ENCODE results near the gene EVA1B. TPM values are rescaled to one million over a fixed set of nuclear protein-coding genes. Genes with fewer than 3 reads are reported as not detected.
A peak's percentile ranks its signal among the peaks of the same experiment; 100 is the strongest.

The EVA1B gene
- total and polyA plus RNA-seq, 10 of the 15 experiments (the other 5 are each of a cell fraction or from before 2014, with no cell fraction given) = 0.15 to 6.4 (median 3.0) TPM; not detected in 2

DNA sequence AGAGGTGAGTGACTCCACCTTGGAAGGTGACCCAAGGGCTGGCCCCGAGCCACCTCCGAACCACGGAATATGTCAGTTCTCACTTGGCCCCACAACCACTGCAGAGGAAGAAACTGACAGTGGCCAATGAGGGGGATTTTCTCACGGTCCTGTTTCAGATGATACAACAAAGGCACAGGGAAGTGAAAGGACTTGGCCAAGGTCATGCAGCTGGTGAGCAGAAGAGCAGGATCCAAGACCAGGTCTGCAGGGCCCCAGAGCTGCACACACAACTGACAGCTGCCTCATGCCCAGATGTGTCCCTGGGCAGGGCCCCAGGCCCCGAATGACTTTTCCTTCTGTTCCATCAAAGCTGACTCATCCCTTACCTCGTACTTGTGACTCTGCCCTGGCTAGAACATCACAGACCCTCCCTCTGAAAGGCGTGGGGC lies 25.8 kb upstream of the EVA1B start (continued):
- TF ChIP-seq MYC (IDR thresholded peaks at IDR 0.05; ENCODE audit: insufficient read depth, insufficient read length, insufficient replicate concordance, low read length, severe bottlenecking) = no peak
- no peak for TF ChIP-seq NR2C2 (IDR thresholded peaks at IDR 0.05; ENCODE audit: borderline replicate concordance, control insufficient read depth, insufficient read length, low read depth)
- TF ChIP-seq, protein P1, sequence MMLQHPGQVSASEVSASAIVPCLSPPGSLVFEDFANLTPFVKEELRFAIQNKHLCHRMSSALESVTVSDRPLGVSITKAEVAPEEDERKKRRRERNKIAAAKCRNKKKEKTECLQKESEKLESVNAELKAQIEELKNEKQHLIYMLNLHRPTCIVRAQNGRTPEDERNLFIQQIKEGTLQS (IDR thresholded peaks at IDR 0.05; ENCODE audit: borderline replicate concordance, extremely low read depth, low read depth, low read length) = no peak
- TF ChIP-seq MTA3 (IDR thresholded peaks at IDR 0.05; ENCODE audit: borderline replicate concordance, low read length) = peak; percentile 58; the same call in 1 of the 2 replicates
- TF ChIP-seq, protein P2, sequence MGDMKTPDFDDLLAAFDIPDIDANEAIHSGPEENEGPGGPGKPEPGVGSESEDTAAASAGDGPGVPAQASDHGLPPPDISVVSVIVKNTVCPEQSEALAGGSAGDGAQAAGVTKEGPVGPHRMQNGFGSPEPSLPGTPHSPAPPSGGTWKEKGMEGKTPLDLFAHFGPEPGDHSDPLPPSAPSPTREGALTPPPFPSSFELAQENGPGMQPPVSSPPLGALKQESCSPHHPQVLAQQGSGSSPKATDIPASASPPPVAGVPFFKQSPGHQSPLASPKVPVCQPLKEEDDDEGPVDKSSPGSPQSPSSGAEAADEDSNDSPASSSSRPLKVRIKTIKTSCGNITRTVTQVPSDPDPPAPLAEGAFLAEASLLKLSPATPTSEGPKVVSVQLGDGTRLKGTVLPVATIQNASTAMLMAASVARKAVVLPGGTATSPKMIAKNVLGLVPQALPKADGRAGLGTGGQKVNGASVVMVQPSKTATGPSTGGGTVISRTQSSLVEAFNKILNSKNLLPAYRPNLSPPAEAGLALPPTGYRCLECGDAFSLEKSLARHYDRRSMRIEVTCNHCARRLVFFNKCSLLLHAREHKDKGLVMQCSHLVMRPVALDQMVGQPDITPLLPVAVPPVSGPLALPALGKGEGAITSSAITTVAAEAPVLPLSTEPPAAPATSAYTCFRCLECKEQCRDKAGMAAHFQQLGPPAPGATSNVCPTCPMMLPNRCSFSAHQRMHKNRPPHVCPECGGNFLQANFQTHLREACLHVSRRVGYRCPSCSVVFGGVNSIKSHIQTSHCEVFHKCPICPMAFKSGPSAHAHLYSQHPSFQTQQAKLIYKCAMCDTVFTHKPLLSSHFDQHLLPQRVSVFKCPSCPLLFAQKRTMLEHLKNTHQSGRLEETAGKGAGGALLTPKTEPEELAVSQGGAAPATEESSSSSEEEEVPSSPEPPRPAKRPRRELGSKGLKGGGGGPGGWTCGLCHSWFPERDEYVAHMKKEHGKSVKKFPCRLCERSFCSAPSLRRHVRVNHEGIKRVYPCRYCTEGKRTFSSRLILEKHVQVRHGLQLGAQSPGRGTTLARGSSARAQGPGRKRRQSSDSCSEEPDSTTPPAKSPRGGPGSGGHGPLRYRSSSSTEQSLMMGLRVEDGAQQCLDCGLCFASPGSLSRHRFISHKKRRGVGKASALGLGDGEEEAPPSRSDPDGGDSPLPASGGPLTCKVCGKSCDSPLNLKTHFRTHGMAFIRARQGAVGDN (IDR thresholded peaks at IDR 0.05) = peak; percentile 84
- TF ChIP-seq, protein P3, sequence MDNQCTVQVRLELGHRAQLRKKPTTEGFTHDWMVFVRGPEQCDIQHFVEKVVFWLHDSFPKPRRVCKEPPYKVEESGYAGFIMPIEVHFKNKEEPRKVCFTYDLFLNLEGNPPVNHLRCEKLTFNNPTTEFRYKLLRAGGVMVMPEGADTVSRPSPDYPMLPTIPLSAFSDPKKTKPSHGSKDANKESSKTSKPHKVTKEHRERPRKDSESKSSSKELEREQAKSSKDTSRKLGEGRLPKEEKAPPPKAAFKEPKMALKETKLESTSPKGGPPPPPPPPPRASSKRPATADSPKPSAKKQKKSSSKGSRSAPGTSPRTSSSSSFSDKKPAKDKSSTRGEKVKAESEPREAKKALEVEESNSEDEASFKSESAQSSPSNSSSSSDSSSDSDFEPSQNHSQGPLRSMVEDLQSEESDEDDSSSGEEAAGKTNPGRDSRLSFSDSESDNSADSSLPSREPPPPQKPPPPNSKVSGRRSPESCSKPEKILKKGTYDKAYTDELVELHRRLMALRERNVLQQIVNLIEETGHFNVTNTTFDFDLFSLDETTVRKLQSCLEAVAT (IDR thresholded peaks at IDR 0.05) = no peak
- no peak for TF ChIP-seq SIX5 (IDR thresholded peaks at IDR 0.05; ENCODE audit: low read depth, low read length, severe bottlenecking)
- TF ChIP-seq MEF2B (IDR thresholded peaks at IDR 0.05; ENCODE audit: partially characterized antibody, poor library complexity, severe bottlenecking) = no peak
- no peak for TF ChIP-seq RELA (IDR thresholded peaks at IDR 0.05; ENCODE audit: borderline replicate concordance, partially characterized antibody)
- TF ChIP-seq ZSCAN29 (IDR thresholded peaks at IDR 0.05) = no peak
- TF ChIP-seq MXI1 (IDR thresholded peaks at IDR 0.05; ENCODE audit: low read depth, low read length) = no peak
- no peak for TF ChIP-seq CEBPB (IDR thresholded peaks at IDR 0.05; ENCODE audit: borderline replicate concordance in 1 of 2, low read depth in 2 of 2, low read length in 2 of 2)
- no peak for TF ChIP-seq HDAC2 (IDR thresholded peaks at IDR 0.05)
- TF ChIP-seq, protein P4, sequence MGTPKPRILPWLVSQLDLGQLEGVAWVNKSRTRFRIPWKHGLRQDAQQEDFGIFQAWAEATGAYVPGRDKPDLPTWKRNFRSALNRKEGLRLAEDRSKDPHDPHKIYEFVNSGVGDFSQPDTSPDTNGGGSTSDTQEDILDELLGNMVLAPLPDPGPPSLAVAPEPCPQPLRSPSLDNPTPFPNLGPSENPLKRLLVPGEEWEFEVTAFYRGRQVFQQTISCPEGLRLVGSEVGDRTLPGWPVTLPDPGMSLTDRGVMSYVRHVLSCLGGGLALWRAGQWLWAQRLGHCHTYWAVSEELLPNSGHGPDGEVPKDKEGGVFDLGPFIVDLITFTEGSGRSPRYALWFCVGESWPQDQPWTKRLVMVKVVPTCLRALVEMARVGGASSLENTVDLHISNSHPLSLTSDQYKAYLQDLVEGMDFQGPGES (IDR thresholded peaks at IDR 0.05) = no peak
- TF ChIP-seq, protein P5, sequence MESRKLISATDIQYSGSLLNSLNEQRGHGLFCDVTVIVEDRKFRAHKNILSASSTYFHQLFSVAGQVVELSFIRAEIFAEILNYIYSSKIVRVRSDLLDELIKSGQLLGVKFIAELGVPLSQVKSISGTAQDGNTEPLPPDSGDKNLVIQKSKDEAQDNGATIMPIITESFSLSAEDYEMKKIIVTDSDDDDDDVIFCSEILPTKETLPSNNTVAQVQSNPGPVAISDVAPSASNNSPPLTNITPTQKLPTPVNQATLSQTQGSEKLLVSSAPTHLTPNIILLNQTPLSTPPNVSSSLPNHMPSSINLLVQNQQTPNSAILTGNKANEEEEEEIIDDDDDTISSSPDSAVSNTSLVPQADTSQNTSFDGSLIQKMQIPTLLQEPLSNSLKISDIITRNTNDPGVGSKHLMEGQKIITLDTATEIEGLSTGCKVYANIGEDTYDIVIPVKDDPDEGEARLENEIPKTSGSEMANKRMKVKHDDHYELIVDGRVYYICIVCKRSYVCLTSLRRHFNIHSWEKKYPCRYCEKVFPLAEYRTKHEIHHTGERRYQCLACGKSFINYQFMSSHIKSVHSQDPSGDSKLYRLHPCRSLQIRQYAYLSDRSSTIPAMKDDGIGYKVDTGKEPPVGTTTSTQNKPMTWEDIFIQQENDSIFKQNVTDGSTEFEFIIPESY (IDR thresholded peaks at IDR 0.05) = no peak
- no peak for TF ChIP-seq RFX5 (IDR thresholded peaks at IDR 0.05; ENCODE audit: low read depth, low read length)
- TF ChIP-seq, protein P6, sequence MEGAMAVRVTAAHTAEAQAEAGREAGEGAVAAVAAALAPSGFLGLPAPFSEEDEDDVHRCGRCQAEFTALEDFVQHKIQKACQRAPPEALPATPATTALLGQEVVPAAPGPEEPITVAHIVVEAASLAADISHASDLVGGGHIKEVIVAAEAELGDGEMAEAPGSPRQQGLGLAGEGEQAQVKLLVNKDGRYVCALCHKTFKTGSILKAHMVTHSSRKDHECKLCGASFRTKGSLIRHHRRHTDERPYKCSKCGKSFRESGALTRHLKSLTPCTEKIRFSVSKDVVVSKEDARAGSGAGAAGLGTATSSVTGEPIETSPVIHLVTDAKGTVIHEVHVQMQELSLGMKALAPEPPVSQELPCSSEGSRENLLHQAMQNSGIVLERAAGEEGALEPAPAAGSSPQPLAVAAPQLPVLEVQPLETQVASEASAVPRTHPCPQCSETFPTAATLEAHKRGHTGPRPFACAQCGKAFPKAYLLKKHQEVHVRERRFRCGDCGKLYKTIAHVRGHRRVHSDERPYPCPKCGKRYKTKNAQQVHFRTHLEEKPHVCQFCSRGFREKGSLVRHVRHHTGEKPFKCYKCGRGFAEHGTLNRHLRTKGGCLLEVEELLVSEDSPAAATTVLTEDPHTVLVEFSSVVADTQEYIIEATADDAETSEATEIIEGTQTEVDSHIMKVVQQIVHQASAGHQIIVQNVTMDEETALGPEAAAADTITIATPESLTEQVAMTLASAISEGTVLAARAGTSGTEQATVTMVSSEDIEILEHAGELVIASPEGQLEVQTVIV (IDR thresholded peaks at IDR 0.05; ENCODE audit: borderline replicate concordance, partially characterized antibody) = no peak
- TF ChIP-seq NBN (IDR thresholded peaks at IDR 0.05) = peak; percentile 53; the same call in 1 of the 2 replicates

Measured in GM12878 (cell line).